HUES6 (cell line): ENCODE results near the gene PIP4P1.

ENCODE experiments used
- H3K27ac ChIP-seq: 2 replicates; pipeline ENCODE4 v1.7.0; 2013; ENCODE audit warnings: low read depth, mild to moderate bottlenecking, low read length, inconsistent platforms
- H3K27me3 ChIP-seq: 2 replicates; pipeline ENCODE4 v1.6.1; 2013; ENCODE audit warnings: low read length; ENCODE audit not compliant: control insufficient read depth, insufficient read depth
- H3K36me3 ChIP-seq: 2 replicates; pipeline ENCODE4 v1.6.1; 2013; ENCODE audit warnings: low read length; ENCODE audit not compliant: control insufficient read depth, insufficient read depth
- H3K4me1 ChIP-seq: 2 replicates; pipeline ENCODE4 v1.6.1; 2013; ENCODE audit warnings: low read length; ENCODE audit not compliant: control insufficient read depth, insufficient read depth
- H3K4me3 ChIP-seq: 2 replicates; pipeline ENCODE4 v1.5.1; 2013; ENCODE audit warnings: low read depth, low read length
- H3K9ac ChIP-seq: one replicate; pipeline ENCODE4 v1.6.1; 2013; ENCODE audit warnings: mild to moderate bottlenecking, low read length
- H3K9me3 ChIP-seq: 2 replicates; pipeline ENCODE4 v1.6.1; 2013; ENCODE audit warnings: low read depth, low read length; ENCODE audit not compliant: control insufficient read depth, insufficient read depth

PIP4P1 gene

DNA sequence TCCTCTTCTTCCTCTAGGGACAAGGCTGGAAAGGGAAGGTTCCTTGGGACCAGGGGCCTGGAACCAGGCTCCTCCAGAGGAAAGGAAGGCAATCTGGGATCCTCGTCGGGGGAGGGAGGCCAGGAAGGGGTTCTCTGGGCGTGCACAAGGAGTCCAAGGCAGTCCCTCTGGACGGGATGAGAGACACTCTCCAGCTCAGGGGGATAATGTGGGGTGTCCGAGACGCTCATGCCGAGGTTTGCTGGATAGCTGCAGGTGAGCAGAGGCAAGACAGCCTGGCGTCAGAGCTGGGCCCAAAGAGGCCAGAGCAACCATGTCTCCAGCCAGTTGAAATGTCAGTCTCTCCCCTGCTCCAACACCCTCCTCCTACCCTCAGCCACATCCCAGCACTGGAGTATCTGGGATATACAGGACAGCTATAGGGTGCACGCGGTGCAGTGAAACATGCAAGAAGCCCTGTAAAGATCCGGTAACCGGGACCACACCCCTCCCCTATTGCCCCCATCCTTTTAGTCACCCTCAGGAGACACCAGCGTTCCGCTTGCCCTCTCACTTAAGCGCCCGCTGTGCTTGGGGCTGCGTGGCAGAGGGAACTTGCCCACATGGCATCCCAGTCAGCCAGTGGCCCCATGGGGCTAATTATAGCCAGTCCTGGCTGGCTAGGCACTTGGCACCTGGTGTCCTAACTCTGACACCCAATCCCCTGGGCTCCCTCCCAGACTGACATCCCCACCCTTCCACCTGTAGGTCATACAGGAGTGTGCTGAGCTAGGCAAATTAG, 25.5 kb downstream of the PIP4P1 start, which contains the start of gene KLHL33:
Gene KLHL33 (minus strand): TSS at position 585 of the 781 bp plus-strand sequence. CDS start 355 bp downstream, at position 230.
- Histone ChIP-seq H3K27me3 (no peaks in the 10 kb centered on the region), H3K36me3 (no peaks in the 10 kb centered on the region), H3K9ac (no peak within 1 kb of the TSS), H3K27ac (no peak within 1 kb of the TSS), H3K9me3 (no peaks in the 10 kb centered on the region), H3K4me3 (no peak within 1 kb of the TSS), H3K4me1 (peaks cover 7% of the 10 kb centered on the region; the same call in 1 of the 2 replicates)

DNA sequence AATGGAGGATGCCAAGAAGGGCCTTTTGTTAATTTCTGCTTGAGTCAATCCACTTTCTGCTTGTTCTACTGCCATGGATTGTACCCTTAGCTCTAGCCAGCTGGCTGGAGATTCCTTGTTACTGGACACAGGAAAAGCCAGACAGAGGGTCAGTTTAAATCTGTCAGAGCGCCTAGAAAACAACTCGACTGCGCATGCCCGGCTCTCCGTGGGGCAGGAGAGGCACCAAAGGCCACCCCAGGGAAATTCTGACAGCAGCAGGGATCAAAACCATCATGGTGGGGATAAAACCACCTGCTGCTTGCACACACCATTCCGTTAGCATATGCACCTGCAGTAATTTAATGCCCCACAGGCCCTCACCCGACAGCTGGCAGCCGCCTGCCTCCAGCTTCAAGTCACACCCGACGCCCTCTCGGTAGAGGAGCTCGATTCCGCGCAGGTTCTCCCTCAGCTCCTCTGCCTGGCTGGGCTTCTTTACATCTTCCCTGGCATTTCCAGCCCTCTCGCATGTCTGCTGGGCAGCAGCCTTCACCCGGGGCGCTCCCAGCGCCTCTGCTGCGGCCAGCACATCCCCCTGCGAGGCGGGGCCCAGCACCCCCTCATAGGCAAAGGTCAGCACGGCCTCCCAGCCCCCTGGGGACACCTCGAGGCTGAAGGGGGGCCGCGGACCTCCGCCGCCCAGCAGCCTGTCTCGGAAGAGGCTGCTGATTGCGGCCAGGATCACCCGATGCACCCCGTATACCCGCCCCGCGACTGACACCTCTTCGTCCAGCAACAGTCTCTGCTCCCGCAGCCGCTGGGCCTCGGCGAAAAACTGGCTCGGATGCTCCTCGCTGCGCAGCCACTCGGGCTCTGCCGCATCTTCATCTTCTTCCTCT, 26.3 kb downstream of the PIP4P1 start:
- Histone ChIP-seq H3K4me3 (no peak overlapping the region; the same call in 1 of the 2 replicates), H3K36me3 (no peaks in the 10 kb centered on the region), H3K27me3 (no peaks in the 10 kb centered on the region), H3K9ac (no peak overlapping the region), H3K4me1 (peaks cover 7% of the 10 kb centered on the region; the same call in 1 of the 2 replicates), H3K9me3 (no peaks in the 10 kb centered on the region), H3K27ac (no peak overlapping the region)

- no peaks in the 10 kb centered on the region for H3K27me3 ChIP-seq
- peaks cover 17% of the 10 kb centered on the region; the same call in 1 of the 2 replicates for H3K4me1 ChIP-seq
- no peak overlapping the region for H3K27ac ChIP-seq
- no peaks in the 10 kb centered on the region for H3K36me3 ChIP-seq
- H3K9ac ChIP-seq = no peak overlapping the region
- H3K4me3 ChIP-seq = no peak overlapping the region
- H3K9me3 ChIP-seq = no peaks in the 10 kb centered on the region
Observed at GRCh38 chr14:20429801-20430669, 31.2 kb downstream of the PIP4P1 start.

DNA sequence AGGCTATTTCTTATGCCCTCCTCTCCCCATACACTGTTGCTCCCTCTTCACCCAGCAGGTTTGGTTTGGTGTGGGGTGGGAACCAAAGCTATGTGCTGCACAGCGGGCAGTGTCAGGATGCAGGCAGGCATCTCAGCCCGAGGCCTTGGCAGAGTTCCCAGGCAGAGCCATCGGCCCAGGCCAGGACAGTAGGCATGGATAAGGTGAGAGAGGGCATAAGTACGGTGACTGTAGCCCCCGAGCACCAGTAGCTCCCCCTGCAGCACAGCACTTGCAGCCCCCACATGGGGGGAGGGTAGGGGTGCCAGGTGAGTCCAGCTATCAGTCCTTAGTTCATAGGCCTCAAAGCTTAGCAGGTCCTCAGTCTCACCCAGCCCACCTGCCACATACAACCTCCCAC, 32.4 kb downstream of the PIP4P1 start:
- peaks cover 13% of the 10 kb centered on the region; the same call in 1 of the 2 replicates for H3K4me1 ChIP-seq
- H3K9ac ChIP-seq = no peak overlapping the region
- H3K4me3 ChIP-seq = no peak overlapping the region
- no peaks in the 10 kb centered on the region for H3K36me3 ChIP-seq
- H3K27ac ChIP-seq = no peak overlapping the region
- H3K9me3 ChIP-seq = no peaks in the 10 kb centered on the region
- no peaks in the 10 kb centered on the region for H3K27me3 ChIP-seq

- H3K9ac ChIP-seq = no peak overlapping the region
- no peaks in the 10 kb centered on the region for H3K27me3 ChIP-seq
- H3K4me1 ChIP-seq = peaks cover 16% of the 10 kb centered on the region; the same call in 1 of the 2 replicates
- H3K27ac ChIP-seq = no peak overlapping the region
- no peaks in the 10 kb centered on the region for H3K36me3 ChIP-seq
- H3K9me3 ChIP-seq = no peaks in the 10 kb centered on the region
- H3K4me3 ChIP-seq = no peak overlapping the region; the same call in 1 of the 2 replicates
Observed at GRCh38 chr14:20428010-20428365, 33.2 kb downstream of the PIP4P1 start.

DNA sequence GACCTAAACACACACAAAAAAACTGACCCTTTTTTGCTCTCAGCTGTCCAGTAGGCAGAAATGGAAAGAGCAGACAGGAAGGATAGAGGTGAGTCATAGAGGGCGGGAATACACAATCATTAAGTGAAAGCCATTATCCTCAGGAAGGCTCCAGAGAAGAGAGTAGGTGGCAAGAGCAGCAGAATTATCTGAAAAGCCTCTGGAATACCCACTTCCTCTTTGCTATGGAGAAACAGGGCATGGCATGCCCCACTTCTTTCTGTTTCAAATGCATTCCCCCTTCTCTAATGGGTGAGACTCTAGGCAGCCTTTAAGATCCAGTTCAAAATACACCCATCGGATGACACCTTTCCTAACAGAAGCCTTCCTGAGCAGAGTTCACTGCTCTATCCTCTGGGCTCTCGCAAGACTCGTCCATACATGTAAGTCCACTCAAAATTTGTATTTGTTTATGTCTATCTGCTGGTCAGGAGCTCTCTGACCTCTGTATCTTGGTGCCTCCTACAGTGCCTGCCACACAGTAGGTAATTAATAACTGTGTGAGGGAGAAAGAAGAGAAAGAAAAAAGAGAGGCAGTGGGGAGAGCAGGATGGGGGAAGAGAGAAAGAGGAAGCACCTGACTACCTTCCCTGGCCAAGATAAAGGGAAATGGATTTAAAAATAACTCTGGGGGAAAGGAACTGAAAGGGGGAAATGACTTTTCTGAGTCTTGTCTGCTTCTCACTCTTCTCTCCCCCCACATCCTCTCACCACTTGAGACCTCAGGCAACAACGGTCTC, 33.8 kb downstream of the PIP4P1 start:
- Histone ChIP-seq H3K36me3 (no peaks in the 10 kb centered on the region), H3K27ac (peak overlapping the region; percentile 47; the same call in 1 of the 2 replicates), H3K4me1 (peaks cover 16% of the 10 kb centered on the region; the same call in 1 of the 2 replicates), H3K9me3 (no peaks in the 10 kb centered on the region), H3K27me3 (no peaks in the 10 kb centered on the region), H3K4me3 (peak overlapping the region; percentile 15; the same call in 1 of the 2 replicates), H3K9ac (peak overlapping the region; percentile 41)

GRCh38 chr14:20424851-20425250, 36.4 kb downstream of the PIP4P1 start:
- Histone ChIP-seq H3K4me3 (no peak overlapping the region), H3K9me3 (no peaks in the 10 kb centered on the region), H3K27ac (no peak overlapping the region), H3K27me3 (no peaks in the 10 kb centered on the region), H3K9ac (no peak overlapping the region), H3K36me3 (no peaks in the 10 kb centered on the region), H3K4me1 (peaks cover 22% of the 10 kb centered on the region; the same call in 1 of the 2 replicates)

- Histone ChIP-seq H3K36me3 (no peaks in the 10 kb centered on the region), H3K4me3 (no peak overlapping the region), H3K4me1 (peaks cover 17% of the 10 kb centered on the region; the same call in 1 of the 2 replicates), H3K27ac (no peak overlapping the region), H3K9ac (no peak overlapping the region), H3K9me3 (no peaks in the 10 kb centered on the region), H3K27me3 (no peaks in the 10 kb centered on the region)
Observed at GRCh38 chr14:20422886-20423285, 38.3 kb downstream of the PIP4P1 start.

- Histone ChIP-seq H3K4me1 (peaks cover 9% of the 10 kb centered on the region; the same call in 1 of the 2 replicates), H3K27me3 (no peaks in the 10 kb centered on the region), H3K9ac (no peak overlapping the region), H3K4me3 (no peak overlapping the region), H3K27ac (no peak overlapping the region), H3K9me3 (no peaks in the 10 kb centered on the region), H3K36me3 (no peaks in the 10 kb centered on the region)
Observed at GRCh38 chr14:20421267-20421666, 40.0 kb downstream of the PIP4P1 start.

- Histone ChIP-seq H3K9ac (no peak overlapping the region), H3K27ac (no peak overlapping the region), H3K36me3 (no peaks in the 10 kb centered on the region), H3K27me3 (no peaks in the 10 kb centered on the region), H3K4me3 (no peak overlapping the region), H3K9me3 (no peaks in the 10 kb centered on the region), H3K4me1 (peaks cover 12% of the 10 kb centered on the region; the same call in 1 of the 2 replicates)
Observed at GRCh38 chr14:20419419-20419818, 41.8 kb downstream of the PIP4P1 start.
